GM19023 (cell line): ENCODE measurements around the gene TRMT10B.
"Not testable (repeated sequence)": the region's sequence is repeated elsewhere in the genome, so short reads cannot be mapped to it uniquely, and the experiment has no call there.

Experiments used
- ATAC-seq: cut with Tn5 transposase; IDR thresholded peaks from one replicate; pipeline ENCODE4 v1.9.1; 2021; ENCODE audit warnings: mild to moderate bottlenecking, moderate library complexity; ENCODE audit not compliant: unreplicated experiment

Gene TRMT10B

DNA sequence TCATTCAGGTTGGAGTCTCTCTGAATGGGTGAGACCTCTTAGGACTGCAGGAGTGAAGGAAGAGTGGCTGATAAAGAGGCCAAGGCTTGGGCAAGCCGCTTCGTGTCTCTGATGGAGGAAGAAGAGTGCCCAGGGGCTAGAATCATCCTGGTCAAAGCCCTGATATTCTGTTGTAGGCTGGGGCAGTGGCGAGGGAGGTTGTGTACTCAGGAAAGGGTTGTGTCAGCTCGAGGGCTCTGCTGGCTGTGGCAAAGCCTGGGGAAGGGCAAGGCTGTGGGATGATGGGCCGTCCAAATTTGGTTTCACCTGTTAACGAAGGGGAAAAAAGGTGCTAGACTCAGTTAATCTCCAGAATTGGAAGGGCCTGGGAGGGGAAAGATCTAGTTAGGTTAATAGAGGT is 2.4 kb upstream of the TRMT10B start:
- no peak for ATAC-seq

DNA sequence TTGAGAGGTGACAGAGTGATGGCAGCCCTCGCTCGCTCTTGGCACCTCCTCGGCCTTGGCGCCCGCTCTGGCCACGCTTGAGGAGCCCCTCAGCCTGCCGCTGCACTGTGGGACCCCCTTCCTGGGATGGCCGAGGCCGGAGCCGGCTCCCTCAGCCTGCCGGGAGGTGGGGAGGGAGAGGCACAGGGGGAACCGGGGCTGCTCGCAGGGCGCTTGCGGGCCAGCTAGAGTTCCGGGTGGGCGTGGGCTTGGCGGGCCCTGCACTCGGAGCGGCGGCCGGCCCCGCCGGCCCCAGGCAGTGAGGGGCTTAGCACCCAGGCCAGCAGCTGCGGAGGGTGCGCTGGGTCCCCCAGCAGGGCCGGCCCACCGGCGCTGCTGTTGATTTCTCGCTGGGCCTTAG is 1.9 kb upstream of the TRMT10B start:
- not testable (repeated sequence) for ATAC-seq

DNA sequence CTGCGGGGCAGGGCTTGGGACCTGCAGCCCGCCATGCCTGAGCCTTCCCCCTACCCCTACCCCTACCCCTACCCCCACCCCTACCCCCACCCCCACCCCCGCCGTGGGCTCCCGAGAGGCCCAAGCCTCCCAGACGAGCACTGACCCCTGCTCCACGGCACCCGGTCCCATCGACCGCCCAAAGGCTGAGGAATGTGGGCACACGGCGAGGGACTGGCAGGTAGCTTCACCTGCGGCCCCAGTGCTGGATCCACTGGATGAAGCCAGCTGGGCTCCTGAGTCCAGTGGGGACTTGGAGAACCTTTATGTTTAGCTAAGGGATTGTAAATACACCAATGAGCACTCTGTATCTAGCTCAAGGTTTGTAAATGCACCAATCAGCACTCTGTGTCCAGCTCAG is 1.5 kb upstream of the TRMT10B start:
- ATAC-seq = not testable (repeated sequence)

DNA sequence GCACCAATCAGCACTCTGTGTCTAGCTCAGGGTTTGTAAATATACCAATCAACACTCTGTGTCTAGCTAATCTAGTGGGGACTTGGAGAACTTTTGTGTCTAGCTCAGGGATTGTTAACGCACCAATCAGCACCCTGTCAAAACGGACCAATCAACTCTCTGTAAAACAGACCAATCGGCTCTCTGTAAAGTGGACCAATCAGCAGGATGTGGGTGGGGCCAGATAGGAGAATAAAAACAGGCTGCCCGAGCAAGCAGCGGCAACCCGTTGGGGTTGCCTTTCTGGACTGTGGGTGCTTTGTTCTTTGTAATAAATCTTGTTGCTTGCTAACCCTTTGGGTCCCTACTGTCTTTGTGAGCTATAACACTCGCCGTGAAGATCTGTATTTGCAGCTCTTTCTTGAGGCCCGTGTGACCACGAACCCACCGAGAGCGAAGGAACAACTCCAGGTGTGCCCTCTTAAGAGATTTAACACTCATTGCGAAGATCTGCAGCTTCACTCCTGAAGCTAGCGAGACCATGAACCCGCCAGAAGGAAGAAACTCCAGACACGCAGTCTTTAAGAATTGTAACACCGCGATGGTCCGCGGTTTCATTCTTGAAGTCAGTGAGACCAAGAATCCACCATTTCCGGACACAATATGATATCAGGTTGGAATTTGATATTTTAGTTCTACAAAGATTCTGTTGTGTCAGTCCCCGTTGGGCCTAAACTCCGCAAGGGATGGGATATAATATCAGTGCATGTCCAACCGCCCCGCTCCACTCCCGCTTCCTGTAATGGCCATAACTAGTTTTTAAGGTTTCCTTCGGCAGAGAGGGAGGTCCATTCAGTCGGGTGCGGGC is 740 bp upstream of the TRMT10B start:
- ATAC-seq = no peak

DNA sequence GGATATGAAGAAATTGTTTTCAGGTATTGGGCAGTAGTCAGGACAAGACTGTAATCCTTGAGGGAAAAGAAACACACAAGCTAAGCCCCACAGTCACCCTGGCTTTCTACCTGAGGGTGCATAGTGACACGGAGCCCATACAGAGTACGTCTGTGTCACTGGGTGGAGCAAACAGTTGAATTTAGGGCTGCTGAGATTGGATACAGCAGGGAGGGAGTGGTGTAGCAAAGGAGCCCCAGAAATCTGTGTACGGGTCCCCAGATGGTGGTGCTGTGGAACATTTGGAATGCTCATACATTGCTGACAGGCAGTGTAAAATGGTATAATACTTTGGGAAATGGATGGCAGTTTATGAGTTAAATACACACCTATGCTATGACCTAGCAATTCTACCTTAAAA is 5.1 kb downstream of the TRMT10B start:
- ATAC-seq = no peak

DNA sequence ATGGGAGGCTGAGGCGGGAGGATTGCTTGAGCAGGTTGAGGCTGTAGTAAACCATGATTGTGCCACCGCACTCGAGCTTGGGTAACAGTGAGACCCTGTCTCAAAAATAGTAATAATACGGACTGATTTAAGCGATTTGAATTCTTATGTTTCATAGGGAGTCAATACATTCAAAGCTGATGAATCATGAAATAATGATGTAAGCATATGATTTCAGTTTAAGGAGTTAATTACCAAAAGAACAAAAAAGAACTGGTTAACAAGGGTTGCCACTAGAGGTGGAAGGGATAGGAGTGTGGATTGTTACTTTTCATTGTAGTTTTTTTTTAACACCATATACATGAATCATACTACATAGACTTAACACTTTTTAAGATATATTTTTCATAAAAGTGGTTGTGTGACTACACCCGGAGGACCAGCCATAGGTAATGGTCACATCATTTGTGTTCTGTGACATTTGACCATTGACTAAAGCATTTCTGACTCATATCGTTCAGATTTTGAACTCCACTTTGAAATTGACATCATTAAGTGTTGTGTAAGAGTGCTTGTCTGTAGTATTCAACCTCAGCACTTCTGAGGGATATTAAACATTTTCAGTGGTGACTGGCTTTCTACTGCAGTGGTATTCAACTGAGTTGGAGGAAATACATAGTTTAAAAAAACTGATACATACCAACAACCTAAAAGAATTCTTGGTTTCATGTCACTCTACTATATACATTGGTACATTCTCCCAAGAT is 7.0 kb downstream of the TRMT10B start:
- ATAC-seq = no peak

DNA sequence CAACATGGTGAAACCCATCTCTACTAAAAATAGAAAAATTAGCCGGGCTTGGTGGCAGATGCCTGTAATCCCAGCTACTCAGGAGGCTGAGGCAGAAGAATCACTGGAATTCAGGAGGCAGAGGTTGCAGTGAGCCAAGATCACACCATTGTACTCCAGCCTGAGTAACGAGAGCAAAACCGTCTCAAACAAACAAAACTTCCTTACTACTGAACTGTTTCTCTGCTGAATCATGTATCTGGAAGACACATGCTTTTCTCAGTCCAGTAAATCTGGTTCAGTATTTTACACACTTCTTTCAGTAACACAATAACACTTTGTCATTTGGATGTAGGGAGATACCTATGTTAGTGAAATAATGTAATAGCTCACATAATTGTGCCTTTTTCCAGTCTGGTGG is 7.9 kb downstream of the TRMT10B start:
- ATAC-seq = no peak

DNA sequence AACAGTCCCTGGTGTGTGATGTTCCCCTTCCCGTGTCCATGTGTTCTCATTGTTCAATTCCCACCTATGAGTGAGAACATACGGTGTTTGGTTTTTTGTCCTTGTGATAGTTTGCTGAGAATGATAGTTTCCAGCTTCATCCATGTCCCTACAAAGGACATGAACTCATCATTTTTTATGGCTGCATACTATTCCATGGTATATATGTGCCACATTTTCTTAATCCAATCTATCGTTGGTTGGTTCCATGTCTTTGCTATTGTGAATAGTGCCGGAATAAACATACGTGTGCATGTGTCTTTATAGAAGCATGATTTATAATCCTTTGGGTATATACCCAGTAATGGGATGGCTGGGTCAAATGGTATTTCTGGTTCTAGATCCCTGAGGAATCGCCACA is 11.7 kb downstream of the TRMT10B start:
- ATAC-seq = not testable (repeated sequence)

DNA sequence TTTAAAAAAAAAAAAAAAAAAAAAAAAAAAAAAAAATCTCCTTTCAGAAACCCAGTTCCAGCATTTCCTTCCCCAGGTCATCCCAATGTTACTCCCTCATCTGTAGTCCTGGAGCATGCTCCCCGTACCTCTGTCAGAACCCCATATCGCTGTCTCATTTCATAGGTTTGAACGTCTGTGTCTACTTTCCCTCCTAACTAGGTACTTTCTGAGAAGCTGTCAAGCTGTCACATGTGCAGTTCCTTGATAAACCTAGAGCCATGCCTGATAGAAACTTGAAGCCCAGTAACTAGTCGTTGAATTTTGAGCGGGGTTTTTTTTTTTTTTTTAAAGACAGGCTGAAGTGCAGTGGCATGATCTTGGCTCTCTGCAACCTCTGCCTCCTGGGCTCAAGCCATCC is 15.7 kb downstream of the TRMT10B start:
- no peak for ATAC-seq

DNA sequence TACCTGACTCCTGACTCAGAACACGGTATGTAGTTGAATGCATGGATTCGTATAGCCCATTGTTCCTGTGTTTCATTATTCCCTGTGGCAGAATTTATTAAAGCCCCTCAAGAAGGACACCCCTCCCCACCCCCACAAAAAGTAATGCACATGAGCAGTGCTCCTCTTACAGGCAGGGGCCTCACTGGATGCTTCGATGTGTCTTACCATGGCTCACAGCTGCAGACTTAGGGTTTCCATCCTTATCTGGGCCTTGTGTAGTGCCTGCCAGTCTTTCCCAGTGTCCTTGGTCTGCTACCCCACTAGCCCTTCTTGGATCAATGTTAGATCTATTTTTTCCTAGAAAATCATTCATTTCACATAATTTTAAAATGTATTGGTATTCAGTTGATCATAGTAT is 16.4 kb downstream of the TRMT10B start:
- no peak for ATAC-seq

DNA sequence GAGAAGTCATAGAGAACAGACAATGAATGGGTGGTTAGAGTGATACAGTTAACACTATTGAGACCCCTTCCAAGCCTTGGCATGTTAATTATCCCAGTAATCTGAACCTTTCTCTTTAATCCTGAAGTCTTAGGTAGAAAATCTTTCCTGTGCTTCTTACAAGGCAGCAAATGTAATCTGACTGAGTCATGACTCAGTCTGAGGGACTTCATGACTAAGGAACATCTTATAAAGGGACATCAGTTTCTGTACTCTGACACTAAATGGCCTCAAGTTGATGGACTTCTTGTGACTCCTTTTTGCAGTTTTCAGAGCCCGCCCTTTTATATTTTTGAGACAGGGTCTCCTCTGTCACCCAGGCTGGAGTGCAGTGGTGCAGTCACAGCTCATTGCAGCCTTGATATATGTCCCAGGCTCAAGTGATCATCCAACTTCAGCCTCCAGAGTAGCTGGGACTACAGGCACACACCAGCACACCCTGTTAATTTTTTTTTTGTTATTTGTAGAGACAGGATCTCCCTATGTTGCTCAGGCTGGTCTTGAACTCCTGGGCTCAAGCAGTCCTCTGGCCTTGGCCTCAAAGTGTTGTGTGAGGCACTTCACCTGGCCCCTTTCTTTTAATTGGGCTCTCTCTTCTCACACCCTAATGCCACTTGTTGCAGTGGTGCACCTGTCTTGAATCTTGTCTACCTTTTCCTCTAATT is 21.8 kb downstream of the TRMT10B start:
- no peak for ATAC-seq

DNA sequence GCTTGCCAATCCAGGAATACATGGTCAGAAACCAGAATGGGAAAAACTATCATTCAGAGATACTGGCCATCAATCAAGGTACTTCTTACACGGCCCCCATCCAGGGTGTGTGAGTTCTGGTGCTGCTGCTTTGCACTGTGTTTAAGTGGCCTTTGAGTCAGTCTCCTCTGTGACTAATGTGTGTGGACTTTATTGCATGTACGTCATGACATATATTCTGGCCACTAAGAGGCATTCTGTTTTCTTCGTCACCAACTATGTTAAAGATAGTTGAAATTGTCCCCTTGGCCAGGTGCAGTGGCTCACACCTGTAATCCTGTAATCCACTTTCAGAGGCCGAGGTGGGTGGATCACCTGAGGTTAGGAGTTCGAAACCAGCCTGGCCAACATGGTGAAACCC is 22.7 kb downstream of the TRMT10B start:
- no peak for ATAC-seq

DNA sequence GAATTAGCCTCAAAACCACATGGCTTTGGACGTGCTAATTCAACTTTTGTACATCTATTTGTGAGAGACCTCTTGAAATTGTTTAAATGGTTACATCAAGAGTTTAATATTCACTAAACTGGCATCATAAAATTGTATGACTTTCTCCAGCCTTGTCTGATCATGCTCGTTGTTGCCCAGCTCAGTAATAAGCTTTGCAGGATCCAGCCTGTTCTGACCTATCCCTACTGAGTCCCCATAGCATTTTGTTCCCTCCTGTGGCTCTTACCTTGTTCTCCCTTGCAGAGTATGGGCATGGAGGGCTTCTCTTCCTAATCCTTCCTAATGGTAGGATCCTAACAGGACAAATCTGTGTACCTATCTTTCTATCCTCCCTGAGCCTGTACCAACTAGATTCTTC is 24.9 kb downstream of the TRMT10B start:
- no peak for ATAC-seq

DNA sequence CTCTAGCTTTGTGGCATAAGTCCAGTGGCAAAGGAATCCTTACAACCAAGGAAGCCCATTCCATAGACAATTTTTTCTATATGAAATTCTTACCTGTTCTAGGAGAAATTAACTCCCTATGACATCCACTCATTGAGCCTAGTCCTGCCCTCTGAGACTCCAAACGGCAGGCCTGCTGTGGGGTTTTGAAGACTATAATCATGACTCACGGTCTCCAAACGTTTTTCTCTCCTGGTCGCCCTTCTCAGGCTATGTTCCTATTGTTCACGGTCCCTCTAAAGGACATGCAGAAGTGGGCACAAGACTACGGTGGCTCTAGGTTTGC is 30.6 kb downstream of the TRMT10B start:
- no peak for ATAC-seq

DNA sequence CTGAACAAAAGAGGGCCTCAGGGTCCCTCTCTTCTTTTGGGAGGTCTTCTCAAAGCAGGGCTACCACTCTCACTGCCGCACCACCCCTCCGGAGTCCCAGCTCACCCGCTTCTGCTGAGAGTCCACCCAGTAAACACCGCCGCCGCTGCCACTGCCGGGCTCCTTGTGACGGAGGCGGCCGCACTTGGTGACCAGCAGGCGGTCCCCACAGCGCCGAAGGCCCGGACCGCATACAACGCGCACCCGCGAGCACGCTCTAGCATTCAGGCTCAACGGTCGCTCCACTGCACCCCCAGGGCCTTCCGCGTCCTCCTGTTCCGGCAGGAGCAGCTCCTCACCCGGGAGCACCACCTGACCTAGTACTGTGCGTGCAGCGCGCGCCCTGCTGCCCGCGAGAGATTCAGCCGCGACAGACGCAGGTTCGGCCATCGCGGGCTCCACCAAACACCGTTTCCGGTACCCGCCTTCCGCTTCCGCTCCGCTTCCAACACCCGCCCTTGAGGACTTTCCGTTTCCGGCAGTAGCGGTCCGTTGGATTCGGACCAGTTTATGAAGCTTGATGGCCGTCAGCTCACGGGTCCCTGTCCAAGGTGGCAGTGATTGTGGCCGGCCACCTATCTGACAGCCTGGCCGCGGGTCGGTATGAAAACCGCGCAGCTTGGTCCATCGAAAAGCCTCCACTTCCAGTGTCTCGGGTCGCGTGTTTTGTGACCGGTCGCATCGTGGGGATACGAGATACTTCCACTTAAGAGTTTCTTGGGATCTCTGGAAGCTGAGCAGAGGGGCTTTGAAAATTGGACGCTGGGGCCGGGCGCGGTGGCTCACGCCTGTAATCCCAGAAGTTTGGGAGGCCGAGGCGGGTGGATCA is 31.2 kb downstream of the TRMT10B start, which contains the start of gene EXOSC3:
EXOSC3 (minus strand) TSS at position 449 of the 868 bp plus-strand sequence; CDS start at position 429, 20 bp downstream.
- peak; percentile 95 for ATAC-seq

DNA sequence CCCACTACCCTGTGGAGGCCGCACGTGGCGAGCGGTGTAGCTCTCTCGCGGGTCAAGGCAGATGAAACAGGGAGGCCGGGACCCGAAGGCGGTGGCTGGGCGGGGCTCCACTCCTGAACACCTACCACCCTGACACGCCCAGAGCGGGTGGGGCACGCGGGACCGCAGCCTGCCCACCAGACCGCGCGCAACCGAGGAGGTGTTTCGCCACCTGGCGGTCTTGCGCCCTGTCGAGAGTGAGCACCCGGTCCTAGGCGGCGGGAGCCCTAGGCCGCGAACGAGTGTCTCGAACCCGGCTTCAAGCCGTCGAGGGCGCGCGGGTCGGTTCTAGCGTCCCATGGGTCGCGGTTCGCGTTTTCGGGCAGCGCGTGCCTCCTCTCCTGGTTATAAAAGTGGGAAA is 33.5 kb downstream of the TRMT10B start:
- no peak for ATAC-seq

DNA sequence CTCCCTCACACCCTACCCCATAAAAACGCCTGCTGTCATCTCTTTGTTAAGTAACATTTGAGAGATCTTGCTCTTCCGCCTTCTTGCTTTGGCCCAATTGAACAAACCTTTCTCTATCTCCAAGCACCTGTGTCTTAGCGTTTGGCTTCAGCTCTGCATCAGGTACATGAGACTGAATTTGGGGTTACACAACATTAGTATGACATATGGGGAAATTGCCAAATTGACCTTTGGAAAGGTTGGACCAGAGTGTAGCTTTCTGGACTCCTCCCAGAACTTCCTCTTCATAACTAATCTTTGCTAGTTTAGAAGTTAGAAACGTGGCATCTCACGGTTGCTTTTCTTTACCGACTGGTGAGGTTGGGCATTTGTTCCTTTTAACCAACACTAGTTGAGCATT is 34.7 kb downstream of the TRMT10B start:
- ATAC-seq = no peak

DNA sequence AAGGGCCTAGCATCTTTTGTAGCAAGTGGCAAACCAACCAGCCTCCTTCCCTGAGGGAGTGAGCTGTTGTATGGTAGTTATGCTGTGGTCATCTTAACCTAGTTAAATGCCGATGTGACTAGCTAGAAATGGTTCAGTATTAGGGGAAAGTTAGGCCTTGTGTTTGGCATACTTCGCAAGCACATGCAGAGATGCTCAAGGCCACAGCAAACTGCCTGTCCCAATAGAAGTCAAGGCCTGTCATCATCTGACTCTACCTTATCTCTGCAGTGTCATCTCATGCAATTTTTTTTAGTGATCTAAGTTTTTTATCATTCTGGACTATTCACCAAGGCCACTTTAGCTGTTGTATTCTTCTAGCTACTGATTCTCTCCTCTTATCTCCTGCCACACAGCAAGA is 36.5 kb downstream of the TRMT10B start:
- ATAC-seq = no peak

DNA sequence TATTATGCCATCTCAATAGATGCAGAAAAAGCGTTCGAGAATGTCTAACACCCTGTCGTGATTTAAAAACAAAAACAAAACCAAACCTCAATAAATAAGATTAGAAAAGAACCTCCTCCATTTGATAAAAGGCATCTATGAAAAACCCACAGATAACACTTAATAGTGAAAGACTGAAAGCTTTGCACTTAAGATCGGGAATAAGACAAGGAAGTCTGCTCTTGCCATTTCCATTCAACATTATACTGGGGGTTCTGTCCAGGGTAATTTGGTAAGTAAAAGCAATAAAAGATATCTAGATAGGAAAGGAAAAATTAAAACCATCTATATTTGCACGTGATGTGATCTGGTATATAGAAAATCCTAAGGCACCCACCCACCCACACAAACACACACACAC is 38.5 kb downstream of the TRMT10B start:
- ATAC-seq = no peak

DNA sequence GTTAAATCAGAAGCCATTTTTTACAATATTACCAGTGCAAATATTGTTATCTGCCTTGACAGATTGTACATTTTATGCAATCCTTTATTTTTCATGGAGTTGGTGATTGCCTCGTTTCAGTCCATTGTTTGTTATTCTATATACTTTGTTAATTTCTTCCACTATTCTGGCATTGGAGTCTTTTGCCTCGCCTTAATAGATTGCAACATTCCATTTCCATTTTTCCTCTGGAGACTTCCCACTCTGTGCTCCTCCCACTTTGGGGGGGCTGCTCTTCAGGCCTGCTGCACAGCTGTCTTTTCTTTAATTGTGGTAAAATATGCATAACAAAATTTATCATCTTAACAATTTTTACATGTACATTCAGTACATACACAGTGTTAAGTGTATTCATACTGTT is 42.6 kb downstream of the TRMT10B start:
- ATAC-seq = no peak

DNA sequence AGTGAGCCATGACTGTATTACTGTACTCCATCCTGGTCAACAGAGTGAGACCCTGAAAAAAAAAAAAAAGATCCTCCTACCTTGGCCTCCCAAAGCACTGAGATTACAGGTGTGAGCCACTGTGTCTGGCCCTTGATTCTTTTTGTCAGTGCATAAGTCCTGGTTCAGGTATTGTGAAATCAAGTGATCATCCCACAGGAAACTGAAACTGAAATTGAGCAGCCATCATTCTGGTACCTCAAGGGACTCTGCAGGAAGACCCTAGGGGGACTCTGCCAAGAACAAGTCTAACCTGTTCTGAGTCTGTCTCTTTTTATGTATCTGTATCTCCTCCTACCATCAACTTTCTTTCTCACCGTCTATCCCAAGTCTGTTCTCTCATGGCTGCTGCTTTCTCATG is 45.1 kb downstream of the TRMT10B start:
- ATAC-seq = no peak
